DOHH2 (cell line): Measurements from ENCODE around the gene HOTAIR.

ENCODE experiments used
- H3F3A ChIP-seq: fragments of 200-600 bp; sonication (generic), shearing (Covaris generic); 2 replicates; pipeline ENCODE4 v1.6.0; 2016; ENCODE audit warnings: antibody characterized with exemption, mild to moderate bottlenecking; ENCODE audit not compliant: control insufficient read depth, insufficient read depth
- H3K27ac ChIP-seq: fragments of 200-600 bp; sonication (generic); 2 replicates; pipeline ENCODE4 v1.5.1; 2014; ENCODE audit warnings: low read depth, mild to moderate bottlenecking, low read length, moderate library complexity
- H3K27me3 ChIP-seq: fragments of 200-600 bp; sonication (generic); 2 replicates; pipeline ENCODE4 v1.6.1; 2014; ENCODE audit warnings: mild to moderate bottlenecking, low read length, mixed read lengths; ENCODE audit not compliant: control insufficient read depth
- H3K36me3 ChIP-seq: fragments of 200-600 bp; sonication (generic); 2 replicates; pipeline ENCODE4 v1.6.1; 2014; ENCODE audit warnings: mild to moderate bottlenecking, low read length, moderate library complexity, mixed read lengths; ENCODE audit not compliant: control insufficient read depth
- H3K4me1 ChIP-seq: fragments of 200-600 bp; sonication (generic); 2 replicates; pipeline ENCODE4 v1.6.1; 2014; ENCODE audit warnings: mild to moderate bottlenecking, low read length, mixed read lengths; ENCODE audit not compliant: control insufficient read depth
- H3K4me2 ChIP-seq: fragments of 200-600 bp; sonication (generic); 2 replicates; pipeline ENCODE4 v1.6.0; 2014; ENCODE audit warnings: mild to moderate bottlenecking, low read length, moderate library complexity
- H3K4me3 ChIP-seq: fragments of 200-600 bp; sonication (generic); 2 replicates; pipeline ENCODE4 v1.5.1; 2014; ENCODE audit warnings: mild to moderate bottlenecking, low read length, mixed read lengths
- H3K79me2 ChIP-seq: fragments of 200-600 bp; sonication (generic); 2 replicates; pipeline ENCODE4 v1.6.1; 2014; ENCODE audit warnings: mild to moderate bottlenecking, low read length, mixed read lengths; ENCODE audit not compliant: control insufficient read depth
- H3K9me2 ChIP-seq: fragments of 200-600 bp; sonication (generic); replicated peaks from 2 replicates; pipeline ENCODE4 v1.6.1; 2014; ENCODE audit warnings: mild to moderate bottlenecking, low read length, mixed read lengths; ENCODE audit not compliant: control insufficient read depth
- H3K9me3 ChIP-seq: fragments of 200-600 bp; sonication (generic); 2 replicates; pipeline ENCODE4 v1.6.1; 2014; ENCODE audit warnings: antibody characterized with exemption, low read length, mixed read lengths; ENCODE audit not compliant: control insufficient read depth, insufficient read depth
- H4K20me1 ChIP-seq: fragments of 200-600 bp; sonication (generic); 2 replicates; pipeline ENCODE4 v1.6.0; 2014; ENCODE audit warnings: low read depth, mild to moderate bottlenecking, antibody characterized with exemption, low read length, moderate library complexity; ENCODE audit not compliant: control insufficient read depth, insufficient read depth
- CTCF ChIP-seq: fragments of 200-600 bp; sonication (generic); IDR thresholded peaks from one replicate; pipeline ENCODE4 v1.5.1; 2014; ENCODE audit warnings: antibody characterized with exemption, mild to moderate bottlenecking, low read depth, low read length; ENCODE audit not compliant: poor library complexity, severe bottlenecking
- EZH2phosphoT487 ChIP-seq: fragments of 200-600 bp; sonication (generic); IDR thresholded peaks from 2 replicates; pipeline ENCODE4 v1.6.1; 2017; ENCODE audit warnings: borderline replicate concordance, mild to moderate bottlenecking, antibody characterized with exemption, low read length, moderate library complexity, mixed read lengths

Gene HOTAIR

GRCh38 chr12:53949631-53950436 is 24.9 kb downstream of the HOTAIR start:
- Histone ChIP-seq H3K4me2 (no peak overlapping the region), H3K9me3 (no peaks in the 10 kb centered on the region), H3K27me3 (peaks cover 91% of the 10 kb centered on the region), H3F3A (no peaks in the 10 kb centered on the region), H3K4me1 (no peaks in the 10 kb centered on the region), H3K79me2 (no peaks in the 10 kb centered on the region), H3K4me3 (no peak overlapping the region), H3K27ac (no peak overlapping the region), H4K20me1 (no peaks in the 10 kb centered on the region), H3K9me2 (no peaks in the 10 kb centered on the region), H3K36me3 (no peaks in the 10 kb centered on the region)
- TF ChIP-seq CTCF: no peak

DNA sequence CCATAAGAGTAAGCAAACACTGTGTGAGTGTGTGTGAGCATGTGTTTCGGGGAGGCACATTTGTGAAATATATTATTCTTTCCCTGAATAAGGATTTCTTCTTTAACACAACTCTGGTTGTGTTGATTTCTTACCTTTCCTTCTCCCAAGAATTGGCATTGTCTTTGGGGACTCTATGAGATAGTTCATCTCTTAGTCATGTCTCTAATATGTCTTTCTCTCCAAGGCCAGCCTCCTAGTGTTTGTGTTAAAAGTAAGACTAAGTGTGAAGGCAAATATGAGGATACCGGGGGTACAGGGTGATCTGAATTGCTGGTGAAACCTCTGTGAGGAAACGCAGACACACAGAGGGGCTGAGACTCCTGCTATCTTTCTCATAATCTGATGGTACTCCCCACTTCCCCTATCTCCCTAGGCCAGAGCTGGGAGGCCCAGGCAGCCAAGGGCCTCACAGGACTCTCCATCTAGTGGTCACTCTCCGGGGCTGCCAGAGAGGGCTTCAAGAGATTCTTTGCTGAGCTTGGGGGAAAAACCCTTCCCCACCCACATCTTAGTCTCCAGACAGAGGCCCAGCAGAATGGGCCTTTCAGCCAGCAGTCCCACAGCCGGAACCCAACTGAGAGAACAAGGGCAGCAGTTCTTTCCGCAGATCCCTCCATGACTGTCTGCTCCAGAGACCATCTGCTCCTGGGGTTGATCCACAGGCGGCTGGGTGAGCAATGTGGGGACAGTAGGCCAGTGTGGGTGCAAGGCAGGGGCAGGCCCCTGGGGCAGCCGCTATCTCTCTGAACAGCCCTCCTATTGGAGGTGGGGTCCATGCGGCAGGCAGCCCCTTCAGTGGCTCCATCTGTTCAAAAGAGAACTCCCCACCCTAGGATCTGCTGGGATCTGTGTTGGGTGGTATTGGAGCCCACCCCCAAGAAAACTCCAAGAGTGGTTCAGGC is 25.8 kb downstream of the HOTAIR start:
- no peaks in the 10 kb centered on the region for H4K20me1 ChIP-seq
- no peaks in the 10 kb centered on the region for H3K9me3 ChIP-seq
- H3K9me2 ChIP-seq: no peaks in the 10 kb centered on the region
- no peak overlapping the region for H3K4me2 ChIP-seq
- H3K4me3 ChIP-seq: no peak overlapping the region
- no peaks in the 10 kb centered on the region for H3K79me2 ChIP-seq
- no peak overlapping the region for H3K27ac ChIP-seq
- peaks cover 90% of the 10 kb centered on the region for H3K27me3 ChIP-seq
- no peaks in the 10 kb centered on the region for H3F3A ChIP-seq
- no peak for TF ChIP-seq CTCF
- no peak for TF ChIP-seq EZH2phosphoT487
- no peaks in the 10 kb centered on the region for H3K36me3 ChIP-seq
- H3K4me1 ChIP-seq: no peaks in the 10 kb centered on the region

GRCh38 chr12:53947743-53948142 is 27.0 kb downstream of the HOTAIR start:
- Histone ChIP-seq H4K20me1 (no peaks in the 10 kb centered on the region), H3K79me2 (no peaks in the 10 kb centered on the region), H3K27me3 (peaks cover 88% of the 10 kb centered on the region), H3K4me1 (no peaks in the 10 kb centered on the region), H3K9me3 (no peaks in the 10 kb centered on the region), H3K27ac (no peak overlapping the region), H3F3A (no peaks in the 10 kb centered on the region), H3K4me2 (no peak overlapping the region), H3K36me3 (no peaks in the 10 kb centered on the region), H3K9me2 (no peaks in the 10 kb centered on the region), H3K4me3 (no peak overlapping the region)
- TF ChIP-seq CTCF (no peak), EZH2phosphoT487 (no peak)
